HEK293T (cell line): Measurements from ENCODE around the gene PLBD2.

Source experiments
- BHLHE40 ChIP-seq: fragments of 450-650 bp; IDR thresholded peaks from 2 replicates; pipeline ENCODE4 v1.6.1; 2016; ENCODE audit warnings: mild to moderate bottlenecking, moderate library complexity, borderline replicate concordance
- FOXK2 ChIP-seq: fragments of 450-650 bp; IDR thresholded peaks from 2 replicates; pipeline ENCODE4 v1.6.1; 2016; ENCODE audit warnings: mild to moderate bottlenecking
- HDGF ChIP-seq: fragments of 450-650 bp; IDR thresholded peaks from 2 replicates; pipeline ENCODE4 v1.6.1; 2017; ENCODE audit warnings: antibody characterized with exemption, borderline replicate concordance
- LEF1 ChIP-seq: fragments of 450-650 bp; IDR thresholded peaks from 2 replicates; pipeline ENCODE4 v1.6.1; 2017; ENCODE audit warnings: mild to moderate bottlenecking, borderline replicate concordance
- SP1 ChIP-seq: fragments of 450-650 bp; IDR thresholded peaks from 2 replicates; pipeline ENCODE4 v1.6.1; 2017
- SUZ12 ChIP-seq: fragments of 450-650 bp; IDR thresholded peaks from 2 replicates; pipeline ENCODE4 v1.6.1; 2016; ENCODE audit warnings: mild to moderate bottlenecking

- no peak for TF ChIP-seq BHLHE40
- no peak for TF ChIP-seq SP1
- TF ChIP-seq HDGF: no peak
- no peak for TF ChIP-seq LEF1
- TF ChIP-seq FOXK2: no peak
- TF ChIP-seq SUZ12: no peak
Measured at GRCh38 chr12:113317122-113317521, 41.3 kb upstream of the PLBD2 start.
